ENCODE data around the gene INCENP. TPM values are rescaled to one million over a fixed set of nuclear protein-coding genes. Genes with fewer than 3 reads are reported as not detected.

The INCENP gene
- total RNA-seq, 1 donor from 2014 or later: 21.6 TPM

DNA sequence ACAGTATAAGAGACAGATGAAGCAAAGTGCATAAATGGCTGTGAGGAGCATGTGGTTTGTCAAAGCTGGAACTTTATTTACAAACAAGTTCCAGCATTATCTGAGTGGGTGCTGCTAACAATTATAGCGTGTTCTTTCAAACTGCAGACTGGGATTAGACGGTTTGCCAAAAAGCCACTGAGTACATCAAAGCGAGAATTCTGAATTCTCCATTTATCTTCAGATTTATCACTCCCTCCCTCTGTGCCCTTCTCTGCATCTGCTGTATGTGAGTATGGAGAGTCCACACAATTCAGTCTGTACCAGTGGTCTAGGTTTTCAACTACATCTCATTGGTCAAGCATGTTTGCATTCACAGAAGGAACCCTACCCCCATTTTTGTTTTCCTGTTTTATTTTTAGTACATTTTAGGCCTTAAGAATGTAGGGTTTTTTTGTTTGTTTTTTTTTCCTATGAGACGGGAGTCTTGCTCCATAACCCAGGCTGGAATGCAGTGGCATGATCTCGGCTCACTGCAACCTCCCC lies 18.1 kb upstream of the INCENP start:
- Mint-ChIP-seq H3K27ac (ENCODE audit: unreplicated experiment) (peak overlapping the region; percentile 59), H3K36me3 (ENCODE audit: low read depth) (no peaks in the 10 kb centered on the region), H3K27me3 (ENCODE audit: low read depth) (no peaks in the 10 kb centered on the region), H3K4me1 (ENCODE audit: low read depth) (peaks cover 21% of the 10 kb centered on the region), H3K9me3 (ENCODE audit: low read depth) (no peaks in the 10 kb centered on the region), H3K4me3 (ENCODE audit: unreplicated experiment) (no peak overlapping the region)
- TF ChIP-seq, protein P1, sequence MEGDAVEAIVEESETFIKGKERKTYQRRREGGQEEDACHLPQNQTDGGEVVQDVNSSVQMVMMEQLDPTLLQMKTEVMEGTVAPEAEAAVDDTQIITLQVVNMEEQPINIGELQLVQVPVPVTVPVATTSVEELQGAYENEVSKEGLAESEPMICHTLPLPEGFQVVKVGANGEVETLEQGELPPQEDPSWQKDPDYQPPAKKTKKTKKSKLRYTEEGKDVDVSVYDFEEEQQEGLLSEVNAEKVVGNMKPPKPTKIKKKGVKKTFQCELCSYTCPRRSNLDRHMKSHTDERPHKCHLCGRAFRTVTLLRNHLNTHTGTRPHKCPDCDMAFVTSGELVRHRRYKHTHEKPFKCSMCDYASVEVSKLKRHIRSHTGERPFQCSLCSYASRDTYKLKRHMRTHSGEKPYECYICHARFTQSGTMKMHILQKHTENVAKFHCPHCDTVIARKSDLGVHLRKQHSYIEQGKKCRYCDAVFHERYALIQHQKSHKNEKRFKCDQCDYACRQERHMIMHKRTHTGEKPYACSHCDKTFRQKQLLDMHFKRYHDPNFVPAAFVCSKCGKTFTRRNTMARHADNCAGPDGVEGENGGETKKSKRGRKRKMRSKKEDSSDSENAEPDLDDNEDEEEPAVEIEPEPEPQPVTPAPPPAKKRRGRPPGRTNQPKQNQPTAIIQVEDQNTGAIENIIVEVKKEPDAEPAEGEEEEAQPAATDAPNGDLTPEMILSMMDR (IDR thresholded peaks at IDR 0.05): no peak
- DNase-seq (ENCODE audit: low spot score): no peak

DNA sequence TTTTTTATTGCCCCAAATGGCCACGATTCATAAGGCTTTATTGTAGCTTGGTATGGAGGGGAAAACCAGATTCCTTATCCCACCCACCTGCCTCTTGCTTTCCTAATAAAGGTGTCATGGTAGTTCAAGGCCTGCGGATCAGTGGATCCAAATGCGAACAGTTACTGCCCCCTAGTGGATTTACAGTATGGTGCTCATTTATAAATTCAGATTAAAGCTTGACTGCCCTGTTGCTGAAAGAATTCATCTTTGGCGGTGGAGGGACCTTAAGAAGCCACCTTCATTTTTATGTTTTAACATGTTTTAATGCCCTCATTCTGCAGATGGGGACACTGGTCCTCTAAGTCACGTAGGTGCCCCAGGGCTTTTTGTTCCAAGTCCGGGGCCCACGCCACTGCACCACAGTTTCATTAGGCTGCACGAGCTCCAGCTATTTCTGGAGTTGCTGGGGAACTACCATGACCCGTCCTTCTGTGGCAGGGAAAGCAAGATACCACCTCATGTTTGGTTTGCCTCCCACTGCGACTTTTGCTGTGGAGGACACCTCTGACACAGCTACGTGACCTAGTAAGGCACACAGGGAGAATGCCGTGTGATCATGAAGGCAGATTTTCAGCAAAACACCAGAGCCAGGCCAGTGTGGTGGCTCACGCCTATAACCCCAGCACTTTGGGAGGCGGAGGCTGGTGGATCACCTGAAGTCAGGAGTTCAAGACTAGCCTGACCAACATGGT lies 15.6 kb upstream of the INCENP start:
- DNase-seq (ENCODE audit: low spot score): no peak
- H3K4me3 Mint-ChIP-seq (ENCODE audit: unreplicated experiment): no peak overlapping the region
- TF ChIP-seq, protein P1 (IDR thresholded peaks at IDR 0.05): peak; percentile 91
- H3K36me3 Mint-ChIP-seq (ENCODE audit: low read depth): no peaks in the 10 kb centered on the region
- H3K27me3 Mint-ChIP-seq (ENCODE audit: low read depth): no peaks in the 10 kb centered on the region
- H3K9me3 Mint-ChIP-seq (ENCODE audit: low read depth): no peaks in the 10 kb centered on the region
- H3K4me1 Mint-ChIP-seq (ENCODE audit: low read depth): peaks cover 21% of the 10 kb centered on the region
- no peak overlapping the region for H3K27ac Mint-ChIP-seq (ENCODE audit: unreplicated experiment)

DNA sequence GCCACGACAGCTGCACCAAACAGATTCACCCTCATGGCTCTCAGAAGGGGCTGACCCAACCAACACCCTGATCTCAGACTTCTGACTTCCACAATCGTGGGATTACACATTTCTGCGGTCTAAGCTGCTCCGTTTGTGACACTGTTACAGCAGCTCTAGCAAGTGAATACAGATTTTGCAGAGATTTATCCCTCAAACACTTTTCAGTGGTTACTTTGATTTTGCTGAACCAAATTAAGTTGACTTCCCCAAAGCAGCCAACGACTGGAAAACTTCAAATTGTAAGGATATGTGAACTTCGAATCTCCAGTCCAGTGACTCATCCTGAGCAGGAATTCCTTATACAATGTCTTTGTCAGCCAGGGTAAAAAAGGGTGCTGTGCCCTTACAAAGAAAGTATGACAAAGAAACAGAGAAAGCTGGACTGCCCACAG lies 14.8 kb upstream of the INCENP start:
- no peaks in the 10 kb centered on the region for H3K27me3 Mint-ChIP-seq (ENCODE audit: low read depth)
- no peak for DNase-seq (ENCODE audit: low spot score)
- H3K4me1 Mint-ChIP-seq (ENCODE audit: low read depth): peaks cover 21% of the 10 kb centered on the region

DNA sequence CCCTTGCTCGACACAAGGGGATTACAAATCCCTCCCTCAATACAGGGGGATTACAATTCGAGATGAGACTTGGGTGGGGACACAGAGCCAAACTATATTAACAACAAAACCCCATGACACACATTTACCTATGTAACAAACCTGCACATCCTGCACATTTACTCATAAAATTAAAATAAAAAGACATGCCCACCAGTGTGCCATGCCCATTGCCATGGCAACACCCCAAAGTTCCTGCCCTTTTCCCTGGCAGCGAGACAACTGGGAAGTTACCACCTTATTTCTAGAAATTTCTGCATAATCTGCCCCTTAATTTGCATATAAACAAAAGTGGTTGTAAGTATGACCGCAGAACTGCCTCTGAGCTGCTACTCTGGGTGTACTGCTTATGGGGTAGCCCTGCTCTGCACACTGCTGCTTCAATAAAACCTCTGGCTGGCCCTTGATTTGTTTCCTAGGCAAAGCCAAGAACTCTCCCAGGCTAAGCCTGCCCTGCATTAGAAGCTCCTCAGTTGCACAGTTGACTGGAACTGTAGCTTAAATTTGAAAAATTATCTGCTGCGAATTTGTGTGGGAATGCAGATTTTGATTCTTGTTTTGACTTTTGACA lies 8.6 kb upstream of the INCENP start:
- H3K4me1 Mint-ChIP-seq (ENCODE audit: low read depth): no peaks in the 10 kb centered on the region
- peaks cover 11% of the 10 kb centered on the region for H3K9me3 Mint-ChIP-seq (ENCODE audit: low read depth)
- no peaks in the 10 kb centered on the region for H3K27me3 Mint-ChIP-seq (ENCODE audit: low read depth)
- no peak overlapping the region for H3K27ac Mint-ChIP-seq (ENCODE audit: unreplicated experiment)
- no peaks in the 10 kb centered on the region for H3K36me3 Mint-ChIP-seq (ENCODE audit: low read depth)
- H3K4me3 Mint-ChIP-seq (ENCODE audit: unreplicated experiment): no peak overlapping the region
- DNase-seq (ENCODE audit: low spot score): no peak
- TF ChIP-seq, protein P1 (IDR thresholded peaks at IDR 0.05): no peak

More for the DNA sequence above, 14.8 kb upstream of the INCENP start:
- TF ChIP-seq, protein P1 (IDR thresholded peaks at IDR 0.05): no peak
- H3K4me3 Mint-ChIP-seq (ENCODE audit: unreplicated experiment): no peak overlapping the region
- no peaks in the 10 kb centered on the region for H3K36me3 Mint-ChIP-seq (ENCODE audit: low read depth)
- H3K27ac Mint-ChIP-seq (ENCODE audit: unreplicated experiment): no peak overlapping the region
- no peaks in the 10 kb centered on the region for H3K9me3 Mint-ChIP-seq (ENCODE audit: low read depth)

DNA sequence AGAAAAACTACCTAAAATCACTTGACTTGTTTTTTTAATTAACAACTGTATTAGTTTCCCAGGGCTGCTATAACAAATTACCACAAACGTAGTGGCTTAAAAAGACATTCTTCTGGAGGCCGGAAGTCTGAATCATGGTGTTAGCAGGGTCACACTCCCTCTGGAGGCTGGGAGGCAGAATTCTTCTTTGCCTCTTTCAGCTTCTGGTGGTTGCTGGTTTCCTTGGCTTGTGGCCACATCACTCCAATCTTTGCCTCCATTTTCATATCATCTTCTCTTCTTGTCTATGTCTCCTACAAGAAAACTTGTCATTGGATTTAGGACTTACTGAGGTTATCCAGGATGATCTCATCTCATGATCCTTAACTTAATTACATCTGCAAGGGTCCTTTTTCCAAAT lies 7.4 kb upstream of the INCENP start:
- Mint-ChIP-seq H3K36me3 (ENCODE audit: low read depth) (no peaks in the 10 kb centered on the region), H3K4me3 (ENCODE audit: unreplicated experiment) (no peak overlapping the region), H3K9me3 (ENCODE audit: low read depth) (peaks cover 11% of the 10 kb centered on the region), H3K27ac (ENCODE audit: unreplicated experiment) (no peak overlapping the region), H3K4me1 (ENCODE audit: low read depth) (no peaks in the 10 kb centered on the region), H3K27me3 (ENCODE audit: low read depth) (no peaks in the 10 kb centered on the region)
- TF ChIP-seq, protein P1 (IDR thresholded peaks at IDR 0.05): no peak
- DNase-seq (ENCODE audit: low spot score): no peak

Data from chondrocyte (in vitro differentiated cells).